Endothelial cell of umbilical vein (primary cell): ENCODE results near the gene SPINK5.

ENCODE experiments used
- JUN ChIP-seq: IDR thresholded peaks from 2 replicates; pipeline ENCODE4 v1.6.1; 2011; ENCODE audit warnings: borderline replicate concordance, low read depth; ENCODE audit not compliant: insufficient read length, insufficient read depth
- TF ChIP-seq, protein P1 (sequence below), 2 donors: IDR thresholded peaks; 1 replicate in 1 of 2; 2 replicates in 1 of 2; pipeline ENCODE4 v1.5.1; 2011; ENCODE audit warnings: low read length in 2 of 2, mild to moderate bottlenecking in 2 of 2, moderate library complexity in 2 of 2, control low read depth in 1 of 2, inconsistent platforms in 1 of 2, low read depth in 1 of 2; ENCODE audit not compliant: insufficient read depth in 1 of 2; ENCODE audit errors: extremely low read depth in 1 of 2

DNA sequence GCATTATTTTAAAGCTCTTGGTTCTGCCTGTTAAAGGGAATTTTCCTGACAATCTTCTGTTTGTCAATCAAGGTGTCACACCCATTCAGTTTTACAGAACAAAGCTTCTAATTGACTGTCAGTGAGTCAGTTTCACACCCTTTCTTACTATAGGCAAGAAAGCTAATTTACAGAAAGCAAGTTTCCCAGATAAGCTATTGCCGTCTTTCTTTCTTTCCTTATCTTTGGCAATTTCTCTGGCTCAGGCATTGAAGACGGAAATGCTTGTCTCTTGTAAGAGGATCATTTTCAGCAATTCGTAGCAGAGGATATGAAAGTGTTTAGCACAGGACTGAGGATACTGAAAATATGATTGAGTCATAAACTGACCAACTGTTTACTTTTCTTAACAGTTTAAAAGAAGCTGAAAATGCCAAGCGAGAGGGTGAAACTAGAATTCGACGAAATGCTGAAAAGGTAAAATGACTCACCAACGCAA, 27.0 kb downstream of the SPINK5 start:
- TF ChIP-seq, protein P1, sequence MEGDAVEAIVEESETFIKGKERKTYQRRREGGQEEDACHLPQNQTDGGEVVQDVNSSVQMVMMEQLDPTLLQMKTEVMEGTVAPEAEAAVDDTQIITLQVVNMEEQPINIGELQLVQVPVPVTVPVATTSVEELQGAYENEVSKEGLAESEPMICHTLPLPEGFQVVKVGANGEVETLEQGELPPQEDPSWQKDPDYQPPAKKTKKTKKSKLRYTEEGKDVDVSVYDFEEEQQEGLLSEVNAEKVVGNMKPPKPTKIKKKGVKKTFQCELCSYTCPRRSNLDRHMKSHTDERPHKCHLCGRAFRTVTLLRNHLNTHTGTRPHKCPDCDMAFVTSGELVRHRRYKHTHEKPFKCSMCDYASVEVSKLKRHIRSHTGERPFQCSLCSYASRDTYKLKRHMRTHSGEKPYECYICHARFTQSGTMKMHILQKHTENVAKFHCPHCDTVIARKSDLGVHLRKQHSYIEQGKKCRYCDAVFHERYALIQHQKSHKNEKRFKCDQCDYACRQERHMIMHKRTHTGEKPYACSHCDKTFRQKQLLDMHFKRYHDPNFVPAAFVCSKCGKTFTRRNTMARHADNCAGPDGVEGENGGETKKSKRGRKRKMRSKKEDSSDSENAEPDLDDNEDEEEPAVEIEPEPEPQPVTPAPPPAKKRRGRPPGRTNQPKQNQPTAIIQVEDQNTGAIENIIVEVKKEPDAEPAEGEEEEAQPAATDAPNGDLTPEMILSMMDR (IDR thresholded peaks at IDR 0.05; ENCODE audit: extremely low read depth in 1 of 2, insufficient read depth in 1 of 2, low read depth in 1 of 2, low read length in 2 of 2) = no peak
- no peak for TF ChIP-seq JUN
